ENCODE results near the gene FMO3. TPM values are rescaled to one million over a fixed set of nuclear protein-coding genes. Genes with fewer than 3 reads are reported as not detected.

Gene FMO3
- total and polyA plus RNA-seq, 2 of the 4 experiments (the other 2 are of a cell fraction), result under 0.01 to 0.10 TPM

DNA sequence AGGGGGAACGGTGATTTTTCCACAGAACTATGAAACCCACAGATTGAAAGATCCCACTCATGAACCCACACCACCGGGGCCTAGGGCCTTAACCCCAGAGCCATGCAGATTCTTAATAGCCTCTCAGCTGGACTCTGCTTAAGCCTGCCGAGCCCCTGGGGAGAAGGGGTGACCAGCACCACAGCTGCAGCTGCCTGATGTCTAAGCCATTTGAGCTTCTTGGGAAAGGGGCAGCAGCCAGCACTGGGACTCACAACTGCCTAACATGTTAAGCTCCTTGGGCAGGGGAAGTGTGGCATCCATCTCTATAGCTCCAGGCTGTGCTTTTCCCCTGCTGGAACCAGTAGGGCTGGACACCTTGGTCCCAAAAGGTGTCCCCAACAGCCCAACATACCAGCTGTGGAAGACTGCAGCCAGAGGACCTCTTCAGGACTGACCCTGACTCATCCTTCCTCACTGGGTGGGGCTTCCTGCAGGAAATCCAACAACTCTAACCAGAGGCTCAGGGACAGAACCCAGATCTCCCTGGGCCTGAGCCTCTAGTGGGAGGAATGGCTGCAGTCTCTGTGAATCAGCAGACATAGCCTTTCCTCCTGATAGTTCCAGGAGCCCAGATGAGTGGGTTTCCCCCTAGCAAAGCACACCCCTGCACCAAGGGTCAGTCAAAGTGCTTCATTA, 34.6 kb upstream of the FMO3 start:
- no peaks in the 10 kb centered on the region for H4K20me1 ChIP-seq (ENCODE audit: insufficient read depth, low read length)
- ChIA-PET CTCF (no interaction called here), POLR2A (ENCODE audit: unreplicated experiment) (no interaction called here)
- H3K4me3 ChIP-seq (ENCODE audit: insufficient read depth, low read depth, low read length), result no peak overlapping the region
- H3K23ac ChIP-seq (ENCODE audit: low read depth, low read length), result no peak overlapping the region
- H2AK9ac ChIP-seq (replicated peaks; ENCODE audit: low read depth, low read length, poor library complexity), result no peak overlapping the region
- H3K27ac ChIP-seq (ENCODE audit: insufficient read depth, low read length), result no peak overlapping the region
- no peak overlapping the region for H2AFZ ChIP-seq (replicated peaks; ENCODE audit: low read length, poor library complexity)
- no peak for DNase-seq
- no peak overlapping the region for H2BK15ac ChIP-seq (ENCODE audit: low read depth, low read length)
- no peaks in the 10 kb centered on the region for H3K9me3 ChIP-seq (ENCODE audit: control insufficient read depth, insufficient read depth, low read length)
- H4K5ac ChIP-seq (ENCODE audit: low read depth, low read length), result no peak overlapping the region
- TF ChIP-seq SMC3 (IDR thresholded peaks at IDR 0.05; ENCODE audit: low read depth, low read length) (no peak), CEBPB (IDR thresholded peaks at IDR 0.05; ENCODE audit: low read depth, low read length) (no peak), RCOR1 (IDR thresholded peaks at IDR 0.05; ENCODE audit: insufficient replicate concordance, low read length) (no peak), CHD1 (IDR thresholded peaks at IDR 0.05; ENCODE audit: low read depth, low read length) (no peak), MAFK (IDR thresholded peaks at IDR 0.05; ENCODE audit: low read depth, low read length) (no peak), MAZ (IDR thresholded peaks at IDR 0.05; ENCODE audit: borderline replicate concordance, low read depth, low read length) (no peak), POLR2A (IDR thresholded peaks at IDR 0.05; ENCODE audit: low read depth, low read length) (no peak), RFX5 (IDR thresholded peaks at IDR 0.05; ENCODE audit: low read depth, low read length) (no peak)
- TF ChIP-seq, protein P1, sequence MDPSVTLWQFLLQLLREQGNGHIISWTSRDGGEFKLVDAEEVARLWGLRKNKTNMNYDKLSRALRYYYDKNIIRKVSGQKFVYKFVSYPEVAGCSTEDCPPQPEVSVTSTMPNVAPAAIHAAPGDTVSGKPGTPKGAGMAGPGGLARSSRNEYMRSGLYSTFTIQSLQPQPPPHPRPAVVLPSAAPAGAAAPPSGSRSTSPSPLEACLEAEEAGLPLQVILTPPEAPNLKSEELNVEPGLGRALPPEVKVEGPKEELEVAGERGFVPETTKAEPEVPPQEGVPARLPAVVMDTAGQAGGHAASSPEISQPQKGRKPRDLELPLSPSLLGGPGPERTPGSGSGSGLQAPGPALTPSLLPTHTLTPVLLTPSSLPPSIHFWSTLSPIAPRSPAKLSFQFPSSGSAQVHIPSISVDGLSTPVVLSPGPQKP (IDR thresholded peaks at IDR 0.05; ENCODE audit: borderline replicate concordance, low read depth, low read length), result no peak
- TF ChIP-seq, protein P2, sequence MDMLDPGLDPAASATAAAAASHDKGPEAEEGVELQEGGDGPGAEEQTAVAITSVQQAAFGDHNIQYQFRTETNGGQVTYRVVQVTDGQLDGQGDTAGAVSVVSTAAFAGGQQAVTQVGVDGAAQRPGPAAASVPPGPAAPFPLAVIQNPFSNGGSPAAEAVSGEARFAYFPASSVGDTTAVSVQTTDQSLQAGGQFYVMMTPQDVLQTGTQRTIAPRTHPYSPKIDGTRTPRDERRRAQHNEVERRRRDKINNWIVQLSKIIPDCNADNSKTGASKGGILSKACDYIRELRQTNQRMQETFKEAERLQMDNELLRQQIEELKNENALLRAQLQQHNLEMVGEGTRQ (IDR thresholded peaks at IDR 0.05; ENCODE audit: low read depth, low read length), result no peak
- no peak overlapping the region for H3K4ac ChIP-seq (ENCODE audit: low read depth, low read length)
- in situ Hi-C loops (cut with MboI; ENCODE audit: low sequenced_read_pairs) (no loop called here), dilution Hi-C loops (cut with HindIII; ENCODE audit: low sequenced_read_pairs, unreplicated experiment) (no loop called here), intact Hi-C loops (cut with micrococcal nuclease) (no loop called here)
- no peak overlapping the region for H3K9ac ChIP-seq (ENCODE audit: low read depth, low read length)
- no peak for ATAC-seq (ENCODE audit: low read depth)
- no peaks in the 10 kb centered on the region for H3K4me1 ChIP-seq (ENCODE audit: control insufficient read depth, insufficient read depth, low read length)
- H2AK5ac ChIP-seq (ENCODE audit: low read depth, low read length), result no peak overlapping the region
- H3K27me3 ChIP-seq (ENCODE audit: control insufficient read depth, insufficient read depth, low read length), result no peaks in the 10 kb centered on the region
- H2BK20ac ChIP-seq (ENCODE audit: low read depth, low read length), result no peak overlapping the region
- H3K14ac ChIP-seq (replicated peaks; ENCODE audit: low read depth, low read length), result no peak overlapping the region
- no peak overlapping the region for H4K91ac ChIP-seq (ENCODE audit: insufficient read depth, low read depth, low read length)
- H3K36me3 ChIP-seq (ENCODE audit: control insufficient read depth, insufficient read depth, low read length), result no peaks in the 10 kb centered on the region
- no peak overlapping the region for H3K56ac ChIP-seq (ENCODE audit: extremely low read depth, insufficient read depth, low read length)
- no peak overlapping the region for H3K18ac ChIP-seq (ENCODE audit: low read depth, low read length)
- no peaks in the 10 kb centered on the region for H3K9me1 ChIP-seq (ENCODE audit: insufficient read depth, low read length)
- no peaks in the 10 kb centered on the region for H3K79me1 ChIP-seq (ENCODE audit: low read depth in 1 of 2, low read length in 2 of 2)
- no peak overlapping the region for H3K4me2 ChIP-seq (ENCODE audit: low read depth, low read length)
- no peak overlapping the region for H2BK5ac ChIP-seq (ENCODE audit: low read depth, low read length, poor library complexity, severe bottlenecking)
- BruUV-seq (replicated peaks), result no TSS peak
- no peak overlapping the region for H4K8ac ChIP-seq (ENCODE audit: low read depth in 2 of 2, low read length in 2 of 2)
- no peak overlapping the region for H2BK120ac ChIP-seq (ENCODE audit: low read depth, low read length)
- WGBS, 2 experiments (ENCODE audit: extremely low coverage in 2 of 2, insufficient read length in 1 of 2), result 53% methylated on average over 2 of the region's 3 CpGs; no CpG with 5 or more reads in 1 of the 2 experiments
